Hematopoietic multipotent progenitor cell treated with erythropoietin and hydrocortisone succinate and interleukin-3 and kit ligand, for 15 days (in vitro differentiated cells): ENCODE data around the gene WSCD2.

Experiments used
- DNase-seq: peaks from one replicate; pipeline ENCODE4 v3.0.0-alpha.2; 2015; ENCODE audit warnings: low spot score

Gene WSCD2

GRCh38 chr12:108235985-108236263 lies 106.8 kb downstream of the WSCD2 start:
- DNase-seq: no peak

GRCh38 chr12:108236366-108236765 lies 107.3 kb downstream of the WSCD2 start:
- no peak for DNase-seq

GRCh38 chr12:108237272-108237671 lies 108.2 kb downstream of the WSCD2 start:
- no peak for DNase-seq

- DNase-seq: no peak
Observed at GRCh38 chr12:108238474-108238873, 109.4 kb downstream of the WSCD2 start.

GRCh38 chr12:108239378-108239777 lies 110.3 kb downstream of the WSCD2 start:
- no peak for DNase-seq

GRCh38 chr12:108240027-108240785 lies 111.1 kb downstream of the WSCD2 start:
- DNase-seq: no peak

GRCh38 chr12:108240928-108241327 lies 111.8 kb downstream of the WSCD2 start:
- DNase-seq: no peak

GRCh38 chr12:108241986-108242703 lies 113.1 kb downstream of the WSCD2 start:
- DNase-seq: no peak

GRCh38 chr12:108247130-108247529 lies 118.0 kb downstream of the WSCD2 start:
- DNase-seq: no peak

GRCh38 chr12:108248011-108248410 lies 118.9 kb downstream of the WSCD2 start:
- DNase-seq: no peak

GRCh38 chr12:108252523-108252922 lies 123.4 kb downstream of the WSCD2 start:
- DNase-seq: no peak

- no peak for DNase-seq
Observed at GRCh38 chr12:108253540-108253939, 124.5 kb downstream of the WSCD2 start.

GRCh38 chr12:108254030-108254429 lies 124.9 kb downstream of the WSCD2 start:
- DNase-seq: no peak

- DNase-seq: no peak
Observed at GRCh38 chr12:108254517-108255251, 125.6 kb downstream of the WSCD2 start.

GRCh38 chr12:108255252-108255602 lies 126.1 kb downstream of the WSCD2 start:
- DNase-seq: no peak

GRCh38 chr12:108257004-108257403 lies 127.9 kb downstream of the WSCD2 start:
- DNase-seq: no peak

- DNase-seq: no peak
Observed at GRCh38 chr12:108257610-108258106, 128.6 kb downstream of the WSCD2 start.

- no peak for DNase-seq
Observed at GRCh38 chr12:108260039-108260438, 131.0 kb downstream of the WSCD2 start.

GRCh38 chr12:108260969-108261368 lies 131.9 kb downstream of the WSCD2 start:
- no peak for DNase-seq

- no peak for DNase-seq
Observed at GRCh38 chr12:108265505-108265904, 136.4 kb downstream of the WSCD2 start.

GRCh38 chr12:108266131-108266530 lies 137.0 kb downstream of the WSCD2 start:
- DNase-seq: no peak

GRCh38 chr12:108267450-108267849 lies 138.4 kb downstream of the WSCD2 start:
- DNase-seq: no peak

- DNase-seq: no peak
Observed at GRCh38 chr12:108268397-108268796, 139.3 kb downstream of the WSCD2 start.
